Fibroblast of the aortic adventitia (primary cell): ENCODE results near the gene SH3RF3. TPM values are rescaled to one million over a fixed set of nuclear protein-coding genes. Genes with fewer than 3 reads are reported as not detected.
A peak's percentile ranks its signal among the peaks of the same experiment; 100 is the strongest.

Source experiments
- DNase-seq: peaks from one replicate; pipeline ENCODE4 v3.0.0-alpha.2; 2010; ENCODE audit warnings: low read depth
- H3K4me3 ChIP-seq: 2 replicates; pipeline ENCODE4 v1.5.1; 2011; ENCODE audit warnings: low read depth, mild to moderate bottlenecking, control low read depth, low read length, moderate library complexity
- CTCF ChIP-seq: IDR thresholded peaks from 2 replicates; pipeline ENCODE4 v1.5.1; 2011; ENCODE audit warnings: mild to moderate bottlenecking, low read length, control low read depth, inconsistent platforms; ENCODE audit not compliant: insufficient read depth
- total RNA-seq: library from RNA; depleted of rRNA; stranded (reverse); fragments of >200 nt; gene quantifications from 2 replicates; pipeline ENCODE4 v1.2.3, GENCODE V29; 2012; ENCODE audit warnings: low replicate concordance

Gene SH3RF3
- total RNA-seq, 1 donor: 8.4 TPM

DNA sequence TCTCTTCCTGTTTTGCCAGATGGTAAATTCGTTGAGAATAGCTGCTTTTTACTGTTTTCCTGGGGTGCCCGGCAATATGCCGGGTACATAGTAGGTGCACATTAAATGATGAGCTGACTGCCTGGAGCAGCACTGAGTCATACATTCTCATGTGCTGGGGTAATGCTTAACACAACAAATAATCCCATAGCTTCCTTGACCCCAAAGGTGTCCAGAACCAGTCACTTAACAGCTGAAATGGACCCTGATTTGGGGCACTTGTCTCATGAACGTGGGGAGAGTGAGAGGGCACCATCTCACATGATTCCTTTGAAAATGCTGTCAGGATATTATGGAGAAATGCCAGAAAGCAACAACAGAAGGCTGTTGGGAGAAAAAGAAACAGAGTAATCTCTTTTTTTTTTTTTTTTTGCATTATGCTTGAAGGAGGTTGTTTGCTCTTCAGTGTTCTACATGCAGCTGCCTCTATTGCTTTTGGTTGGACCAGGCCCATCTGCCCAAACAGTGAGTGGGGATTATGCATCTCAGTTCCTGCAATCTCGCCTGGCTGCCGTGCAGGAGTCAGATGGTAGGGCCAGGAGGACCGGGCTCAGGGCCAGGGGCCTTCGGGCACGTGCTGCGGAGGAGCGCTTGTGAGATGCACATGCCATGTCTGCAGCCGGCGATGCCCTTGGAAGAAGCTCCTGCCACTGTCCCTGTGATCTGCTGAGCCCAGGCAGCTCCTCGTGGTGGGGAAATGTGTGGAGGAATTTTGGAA is 162.1 kb downstream of the SH3RF3 start:
- DNase-seq: peak; percentile 15
- no peak for TF ChIP-seq CTCF
- no peak overlapping the region for H3K4me3 ChIP-seq

- DNase-seq: no peak
- H3K4me3 ChIP-seq: no peak overlapping the region
- no peak for TF ChIP-seq CTCF
Measured at GRCh38 chr2:109292386-109292785, 163.4 kb downstream of the SH3RF3 start.

DNA sequence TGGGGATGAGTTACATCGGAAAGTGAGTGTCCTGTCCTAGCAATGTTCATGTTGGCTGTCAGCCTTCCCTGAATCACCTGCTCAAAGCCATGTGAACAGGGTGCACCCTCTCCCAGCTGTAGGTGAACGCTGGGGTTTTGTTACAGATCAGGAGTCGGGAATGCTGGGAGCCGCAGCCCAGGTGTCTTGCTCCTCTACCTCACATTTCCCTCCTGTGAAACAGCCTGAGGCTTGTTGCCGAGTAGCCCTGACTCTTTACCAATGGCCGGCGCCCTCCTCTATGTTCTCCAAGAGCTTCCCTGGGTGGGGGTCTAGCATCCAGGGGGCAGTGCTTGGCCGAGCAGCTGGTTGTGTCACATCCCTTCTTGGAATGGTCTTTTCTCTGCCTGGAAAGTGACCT is 164.7 kb downstream of the SH3RF3 start:
- TF ChIP-seq CTCF: no peak
- no peak overlapping the region for H3K4me3 ChIP-seq
- no peak for DNase-seq

DNA sequence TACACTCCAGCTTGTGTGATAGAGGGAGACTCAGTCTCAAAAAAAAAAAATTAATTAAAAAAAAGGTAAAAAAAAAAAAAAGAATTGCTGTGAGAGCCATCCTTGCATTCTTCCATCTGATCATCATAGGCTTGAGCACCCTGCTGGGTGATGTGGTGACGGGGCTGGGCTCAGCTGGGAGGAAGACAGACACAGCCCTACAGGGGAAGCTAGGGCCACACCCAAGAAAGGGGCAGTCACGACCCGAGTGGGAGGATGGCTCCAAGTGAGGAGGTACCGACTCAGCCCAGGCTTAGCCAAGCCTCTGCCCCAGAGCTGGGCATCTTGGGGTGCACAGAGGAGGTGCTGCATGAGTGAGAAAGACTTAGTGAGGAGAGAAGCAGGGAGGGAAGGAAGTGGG is 165.5 kb downstream of the SH3RF3 start:
- H3K4me3 ChIP-seq: no peak overlapping the region
- DNase-seq: no peak
- TF ChIP-seq CTCF: no peak

- no peak for DNase-seq
- TF ChIP-seq CTCF: no peak
- no peak overlapping the region for H3K4me3 ChIP-seq
Measured at GRCh38 chr2:109295070-109295780, 166.2 kb downstream of the SH3RF3 start.

DNA sequence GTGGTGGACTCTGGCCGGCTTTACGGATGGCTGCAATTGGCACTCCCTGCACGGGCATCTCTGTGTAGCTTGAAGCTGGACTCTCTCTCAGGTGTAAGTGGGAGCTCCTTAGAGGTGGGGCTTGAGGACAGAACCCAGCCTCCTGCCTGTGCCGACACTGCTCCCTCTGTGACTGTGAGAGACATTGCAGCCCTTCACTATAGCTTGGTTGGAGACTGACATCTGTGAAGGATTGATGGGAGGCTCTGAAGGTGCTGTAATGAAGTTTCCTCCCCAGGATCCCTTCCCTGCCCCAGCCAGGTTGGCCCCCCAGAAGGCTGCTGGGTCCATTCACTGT is 166.7 kb downstream of the SH3RF3 start:
- TF ChIP-seq CTCF: no peak
- no peak for DNase-seq
- H3K4me3 ChIP-seq: no peak overlapping the region
